TTC549 (cell line): ENCODE data around the gene MFSD2A.
"Not testable (repeated sequence)": the region's sequence is repeated elsewhere in the genome, so short reads cannot be mapped to it uniquely, and the experiment has no call there.

ENCODE experiments used
- FAIRE-seq: peaks from 2 replicates; lab custom pipeline; 2012; peaks lifted over from hg19 to GRCh38; lab: Jason Lieb, UNC

The MFSD2A gene

GRCh38 chr1:39954870-39955546 is at the start of gene MFSD2A:
Gene MFSD2A (plus strand): TSS chr1:39955145. CDS start chr1:39955293, 148 bp downstream.
- no peak for FAIRE-seq

- FAIRE-seq = no peak
Observed at GRCh38 chr1:39905172-39905571, 49.8 kb upstream of the MFSD2A start.

GRCh38 chr1:39907528-39908453 is 47.2 kb upstream of the MFSD2A start:
- no peak for FAIRE-seq

- FAIRE-seq = no peak
Observed at GRCh38 chr1:39908534-39908933, 46.4 kb upstream of the MFSD2A start.

GRCh38 chr1:39910263-39910662 is 44.7 kb upstream of the MFSD2A start:
- no peak for FAIRE-seq

- FAIRE-seq = not testable (repeated sequence)
Observed at GRCh38 chr1:39913136-39913535, 41.8 kb upstream of the MFSD2A start.

- no peak for FAIRE-seq
Observed at GRCh38 chr1:39915499-39916129, 39.3 kb upstream of the MFSD2A start.

- FAIRE-seq = no peak
Observed at GRCh38 chr1:39917825-39918224, 37.1 kb upstream of the MFSD2A start.

GRCh38 chr1:39919545-39919944 is 35.4 kb upstream of the MFSD2A start:
- FAIRE-seq = no peak

GRCh38 chr1:39922251-39922688 is 32.7 kb upstream of the MFSD2A start:
- FAIRE-seq = no peak

- no peak for FAIRE-seq
Observed at GRCh38 chr1:39925721-39926342, 29.1 kb upstream of the MFSD2A start.

- FAIRE-seq = no peak
Observed at GRCh38 chr1:39926343-39926793, 28.6 kb upstream of the MFSD2A start.

GRCh38 chr1:39926820-39927219 is 28.1 kb upstream of the MFSD2A start:
- FAIRE-seq = no peak

- FAIRE-seq = no peak
Observed at GRCh38 chr1:39927538-39927937, 27.4 kb upstream of the MFSD2A start.

GRCh38 chr1:39928809-39929587 is 25.9 kb upstream of the MFSD2A start:
- no peak for FAIRE-seq

GRCh38 chr1:39933956-39934941 is 20.7 kb upstream of the MFSD2A start:
- no peak for FAIRE-seq

- no peak for FAIRE-seq
Observed at GRCh38 chr1:39936724-39937491, 18.0 kb upstream of the MFSD2A start.

- FAIRE-seq = no peak
Observed at GRCh38 chr1:39938856-39939255, 16.1 kb upstream of the MFSD2A start.

GRCh38 chr1:39940253-39940652 is 14.7 kb upstream of the MFSD2A start:
- no peak for FAIRE-seq
